HG02610 (cell line): ENCODE results near the gene FMN1.

Experiments used
- ATAC-seq: cut with Tn5 transposase; IDR thresholded peaks from one replicate; pipeline ENCODE4 v1.9.1; 2021; ENCODE audit warnings: mild to moderate bottlenecking, moderate library complexity; ENCODE audit not compliant: unreplicated experiment

The FMN1 gene, protein sequence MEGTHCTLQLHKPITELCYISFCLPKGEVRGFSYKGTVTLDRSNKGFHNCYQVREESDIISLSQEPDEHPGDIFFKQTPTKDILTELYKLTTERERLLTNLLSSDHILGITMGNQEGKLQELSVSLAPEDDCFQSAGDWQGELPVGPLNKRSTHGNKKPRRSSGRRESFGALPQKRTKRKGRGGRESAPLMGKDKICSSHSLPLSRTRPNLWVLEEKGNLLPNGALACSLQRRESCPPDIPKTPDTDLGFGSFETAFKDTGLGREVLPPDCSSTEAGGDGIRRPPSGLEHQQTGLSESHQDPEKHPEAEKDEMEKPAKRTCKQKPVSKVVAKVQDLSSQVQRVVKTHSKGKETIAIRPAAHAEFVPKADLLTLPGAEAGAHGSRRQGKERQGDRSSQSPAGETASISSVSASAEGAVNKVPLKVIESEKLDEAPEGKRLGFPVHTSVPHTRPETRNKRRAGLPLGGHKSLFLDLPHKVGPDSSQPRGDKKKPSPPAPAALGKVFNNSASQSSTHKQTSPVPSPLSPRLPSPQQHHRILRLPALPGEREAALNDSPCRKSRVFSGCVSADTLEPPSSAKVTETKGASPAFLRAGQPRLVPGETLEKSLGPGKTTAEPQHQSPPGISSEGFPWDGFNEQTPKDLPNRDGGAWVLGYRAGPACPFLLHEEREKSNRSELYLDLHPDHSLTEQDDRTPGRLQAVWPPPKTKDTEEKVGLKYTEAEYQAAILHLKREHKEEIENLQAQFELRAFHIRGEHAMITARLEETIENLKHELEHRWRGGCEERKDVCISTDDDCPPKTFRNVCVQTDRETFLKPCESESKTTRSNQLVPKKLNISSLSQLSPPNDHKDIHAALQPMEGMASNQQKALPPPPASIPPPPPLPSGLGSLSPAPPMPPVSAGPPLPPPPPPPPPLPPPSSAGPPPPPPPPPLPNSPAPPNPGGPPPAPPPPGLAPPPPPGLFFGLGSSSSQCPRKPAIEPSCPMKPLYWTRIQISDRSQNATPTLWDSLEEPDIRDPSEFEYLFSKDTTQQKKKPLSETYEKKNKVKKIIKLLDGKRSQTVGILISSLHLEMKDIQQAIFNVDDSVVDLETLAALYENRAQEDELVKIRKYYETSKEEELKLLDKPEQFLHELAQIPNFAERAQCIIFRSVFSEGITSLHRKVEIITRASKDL (N-terminal part only)

DNA sequence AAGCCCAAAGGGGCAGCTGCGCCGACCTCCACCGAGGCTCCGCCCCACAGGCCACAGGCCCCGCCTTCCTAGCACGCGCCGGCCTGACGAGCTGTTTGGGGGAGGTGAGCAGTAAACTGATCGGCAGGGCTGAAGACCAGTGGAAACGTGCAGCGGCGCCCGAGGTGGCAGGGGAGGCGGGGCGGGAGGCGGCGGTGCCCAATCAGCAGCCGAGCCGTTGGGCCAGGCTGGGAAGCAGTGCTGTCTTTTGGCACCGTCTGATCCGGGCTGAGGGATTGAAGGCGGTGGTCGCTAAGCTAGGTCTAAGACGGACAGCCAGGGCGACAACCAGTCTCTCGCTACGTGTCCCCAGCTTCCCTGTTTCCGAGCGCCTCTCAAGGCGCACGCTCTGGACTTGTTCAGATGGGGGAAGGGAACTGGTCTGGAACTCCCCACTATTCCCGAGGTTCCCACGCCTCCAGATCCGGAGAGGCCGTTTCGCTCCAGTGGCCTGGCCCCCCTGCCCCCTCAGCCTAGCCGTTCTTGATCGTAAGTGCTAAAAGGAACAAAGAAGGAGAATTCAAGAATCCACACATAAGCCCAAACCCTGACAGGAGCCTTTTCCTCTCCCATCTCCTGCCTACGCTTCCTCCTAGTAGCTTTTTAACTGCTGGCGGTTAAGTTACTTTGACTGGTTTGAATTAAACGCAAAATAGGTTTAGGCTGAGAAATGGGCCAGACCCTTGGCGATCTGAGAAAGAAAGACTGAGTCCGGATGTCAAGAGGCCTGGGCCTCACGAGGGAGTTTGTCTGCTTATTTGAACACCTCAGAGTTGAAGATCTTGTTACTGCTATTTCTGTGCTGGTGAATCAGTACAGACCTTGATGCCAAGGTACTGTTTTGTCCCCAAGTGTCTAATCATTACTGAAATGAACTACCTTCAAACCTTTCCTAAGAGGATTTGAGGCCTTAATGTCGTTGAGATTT, at the start of gene FMN1:
Gene FMN1 (minus strand): TSS at position 11 of the 967 bp plus-strand sequence. CDS start 39,800 bp downstream, outside the sequence.
- ATAC-seq = peak; percentile 95

- no peak for ATAC-seq
These were observed 49.4 kb upstream of the FMN1 start for GRCh38 chr15:33243869-33244268.

DNA sequence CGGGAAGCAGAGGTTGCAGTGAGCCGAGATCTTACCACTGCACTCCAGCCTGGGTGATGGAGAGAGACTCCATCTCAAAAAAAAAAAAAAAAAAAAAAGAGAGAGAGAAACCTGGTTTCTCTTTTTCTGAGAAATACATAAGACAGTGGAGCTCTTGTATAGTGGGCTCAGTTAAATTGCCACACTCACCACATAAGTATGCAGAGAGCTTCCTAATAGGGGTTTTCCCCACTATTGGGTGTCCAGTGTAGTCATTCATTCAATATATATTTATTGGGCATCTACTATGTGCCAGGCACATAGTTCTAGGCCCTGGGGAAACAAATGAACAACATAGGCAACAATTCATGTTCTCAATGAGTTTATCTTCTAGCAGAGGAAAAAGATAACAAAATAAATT, 48.9 kb upstream of the FMN1 start:
- no peak for ATAC-seq

- no peak for ATAC-seq
These were observed 48.2 kb upstream of the FMN1 start for GRCh38 chr15:33242669-33243191.

GRCh38 chr15:33242165-33242564, 47.7 kb upstream of the FMN1 start:
- ATAC-seq = no peak

DNA sequence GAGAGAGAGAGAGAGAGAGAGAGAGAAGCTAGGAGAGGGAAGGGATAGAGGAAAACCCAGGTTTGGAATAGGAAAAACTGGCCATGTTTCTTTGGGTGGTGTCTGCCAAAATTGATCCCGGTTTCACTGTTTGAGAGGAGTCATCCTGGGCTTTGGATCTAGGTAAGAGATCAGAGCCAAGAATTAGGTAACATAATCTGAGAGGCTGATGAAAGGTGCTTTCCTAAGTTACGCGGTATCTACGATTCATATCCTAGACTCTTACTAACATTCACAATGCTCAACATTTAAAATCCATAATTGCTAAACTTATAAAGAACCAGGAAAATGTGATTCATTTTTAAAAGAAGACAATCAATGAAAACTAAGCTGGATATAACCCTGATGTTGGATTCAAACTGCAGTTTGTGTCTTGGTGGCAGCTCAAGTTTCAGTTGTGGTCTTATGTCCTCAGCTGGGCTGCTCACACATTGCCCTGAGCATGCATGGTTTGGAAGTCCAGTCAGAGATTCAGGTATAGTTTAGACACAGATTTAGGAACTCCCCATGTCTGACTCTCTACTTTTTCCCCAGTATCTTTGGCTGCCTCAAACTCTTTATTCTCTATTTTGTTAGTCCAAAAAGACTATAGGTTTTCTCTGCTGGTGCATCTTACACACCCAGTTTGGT, 42.5 kb upstream of the FMN1 start:
- ATAC-seq = no peak

GRCh38 chr15:33234020-33234461, 39.5 kb upstream of the FMN1 start:
- no peak for ATAC-seq

DNA sequence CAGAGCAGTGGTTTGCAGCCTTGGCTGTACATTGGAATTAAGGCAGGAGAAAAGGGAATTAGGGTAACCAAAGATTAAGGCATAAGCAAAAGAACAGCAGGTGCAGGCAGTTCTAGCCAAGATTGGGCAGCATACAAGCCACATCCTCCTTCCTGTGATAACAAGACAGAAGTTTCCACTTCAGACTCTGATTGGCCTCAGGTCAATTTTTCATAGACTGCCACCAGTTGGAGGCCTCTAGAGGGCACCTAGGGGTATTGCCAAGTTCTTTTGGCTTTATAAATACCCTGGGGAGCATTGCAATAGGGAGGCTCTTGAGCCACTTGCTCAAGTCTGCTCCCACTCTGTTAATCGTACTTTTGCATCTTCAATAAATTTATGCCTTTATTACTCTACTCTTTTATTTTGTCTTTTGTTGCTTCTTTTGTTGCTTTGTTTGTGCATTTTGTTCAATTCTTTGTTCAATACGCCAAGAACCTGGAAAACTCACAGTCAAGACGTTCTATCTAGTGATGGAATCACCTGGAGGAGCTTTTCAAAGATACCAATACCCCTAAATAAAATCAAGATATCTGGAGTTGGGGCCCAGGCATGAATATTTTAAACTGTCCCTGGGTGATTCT, 32.2 kb upstream of the FMN1 start:
- no peak for ATAC-seq

- no peak for ATAC-seq
These were observed 23.6 kb upstream of the FMN1 start for GRCh38 chr15:33218071-33218491.

DNA sequence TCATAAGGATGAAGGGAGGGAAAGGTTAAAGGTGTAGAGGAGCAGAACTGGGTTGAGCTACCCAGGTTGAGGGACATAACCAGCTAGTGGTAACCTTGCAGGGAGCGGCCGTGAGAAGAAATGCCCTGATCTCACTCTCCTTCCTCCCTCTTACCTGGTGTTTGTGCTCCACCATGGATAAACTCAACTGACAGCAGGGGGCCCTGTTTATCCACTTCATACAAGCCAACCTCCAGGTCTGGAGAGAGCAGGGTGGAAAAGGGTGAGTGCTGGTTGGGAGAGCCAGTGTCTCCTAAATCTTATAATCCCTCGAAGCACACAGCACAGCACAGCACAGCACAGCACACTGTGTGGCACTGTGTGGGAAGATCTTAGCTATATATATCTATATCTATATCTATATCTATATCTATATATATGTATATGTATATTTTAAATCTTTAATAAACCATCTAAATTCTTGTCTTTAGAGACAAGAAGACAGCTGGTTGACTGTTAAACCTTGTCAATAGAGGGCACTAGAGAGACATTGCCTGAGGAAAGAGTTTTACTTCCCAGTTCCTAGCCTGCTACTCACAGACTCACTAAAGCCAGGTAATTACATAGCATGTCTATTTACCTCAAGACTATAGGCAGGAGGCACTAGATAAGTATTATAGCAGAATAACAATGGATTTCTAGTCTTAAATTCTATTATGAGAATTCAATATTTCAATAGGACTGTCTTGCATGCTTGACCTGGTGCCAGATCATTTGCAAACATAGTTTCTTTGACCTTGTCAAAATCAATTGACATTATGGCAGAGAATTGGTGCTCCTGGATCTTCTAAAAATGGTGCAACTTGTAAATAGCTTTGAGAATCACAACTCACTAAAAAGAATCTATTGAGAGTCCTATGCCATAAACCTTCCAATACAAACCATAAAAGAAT, 21.7 kb upstream of the FMN1 start:
- no peak for ATAC-seq

- no peak for ATAC-seq
These were observed 16.8 kb upstream of the FMN1 start for GRCh38 chr15:33211176-33211808.

GRCh38 chr15:33209575-33210481, 15.3 kb upstream of the FMN1 start:
- no peak for ATAC-seq

GRCh38 chr15:33207646-33208045, 13.1 kb upstream of the FMN1 start:
- no peak for ATAC-seq

- ATAC-seq = no peak
These were observed 11.9 kb upstream of the FMN1 start for GRCh38 chr15:33206366-33206765.

GRCh38 chr15:33204926-33205325, 10.4 kb upstream of the FMN1 start:
- no peak for ATAC-seq

- ATAC-seq = no peak
These were observed 9.6 kb upstream of the FMN1 start for GRCh38 chr15:33204087-33204486.
